Activated CD4-positive, CD25-positive, alpha-beta regulatory T cell treated with anti-CD3 and anti-CD28 coated beads, Interleukin-2, amount 50 U/mL, for 72 hours (primary cell): Measurements from ENCODE around the gene TCERG1.

Experiments used
- DNase-seq: peaks from one replicate; pipeline ENCODE4 v3.0.0; 2021

TCERG1 gene

DNA sequence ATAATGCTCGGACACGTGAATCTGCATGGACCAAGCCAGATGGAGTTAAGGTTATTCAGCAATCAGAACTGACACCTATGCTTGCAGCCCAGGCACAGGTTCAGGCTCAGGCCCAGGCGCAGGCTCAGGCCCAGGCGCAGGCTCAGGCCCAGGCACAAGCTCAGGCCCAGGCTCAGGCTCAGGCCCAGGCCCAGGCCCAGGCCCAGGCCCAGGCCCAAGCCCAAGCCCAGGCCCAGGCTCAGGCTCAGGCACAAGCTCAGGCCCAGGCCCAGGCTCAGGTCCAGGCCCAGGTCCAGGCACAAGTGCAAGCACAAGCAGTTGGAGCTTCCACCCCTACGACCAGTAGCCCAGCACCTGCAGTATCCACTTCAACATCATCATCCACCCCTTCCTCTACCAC, 11.8 kb downstream of the TCERG1 start:
- no peak for DNase-seq

DNA sequence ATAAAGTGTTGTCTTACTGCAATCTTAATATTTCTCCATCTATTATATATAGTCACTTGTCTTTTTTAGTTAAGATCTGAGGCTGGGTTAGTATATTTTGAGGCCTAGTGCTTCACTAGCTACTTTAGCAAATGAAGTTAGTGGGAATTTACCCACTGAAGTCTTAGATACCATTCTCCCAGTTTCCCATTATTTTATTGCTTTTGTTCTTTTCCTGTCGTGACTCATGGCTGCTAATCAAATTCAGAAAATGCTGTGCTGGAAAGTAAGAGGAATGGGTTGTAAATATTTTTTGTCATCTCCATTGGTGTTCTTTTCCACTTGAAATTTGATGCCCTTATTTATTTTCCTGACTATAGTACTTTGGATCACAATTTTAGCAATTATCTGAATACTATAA, 14.2 kb downstream of the TCERG1 start:
- DNase-seq: no peak

DNA sequence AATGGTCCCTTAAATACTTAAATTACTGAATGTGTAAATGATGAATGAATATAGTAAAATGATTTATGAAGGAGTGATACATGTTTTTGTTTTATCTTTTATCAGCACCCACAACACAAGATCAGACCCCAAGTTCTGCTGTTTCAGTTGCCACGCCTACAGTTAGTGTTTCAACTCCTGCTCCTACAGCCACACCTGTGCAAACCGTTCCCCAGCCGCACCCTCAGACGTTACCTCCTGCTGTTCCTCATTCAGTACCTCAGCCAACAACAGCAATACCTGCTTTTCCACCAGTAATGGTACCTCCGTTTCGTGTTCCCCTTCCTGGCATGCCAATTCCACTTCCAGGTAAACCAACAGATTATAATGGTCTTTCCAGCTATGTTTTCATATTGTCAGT, 16.3 kb downstream of the TCERG1 start:
- no peak for DNase-seq

DNA sequence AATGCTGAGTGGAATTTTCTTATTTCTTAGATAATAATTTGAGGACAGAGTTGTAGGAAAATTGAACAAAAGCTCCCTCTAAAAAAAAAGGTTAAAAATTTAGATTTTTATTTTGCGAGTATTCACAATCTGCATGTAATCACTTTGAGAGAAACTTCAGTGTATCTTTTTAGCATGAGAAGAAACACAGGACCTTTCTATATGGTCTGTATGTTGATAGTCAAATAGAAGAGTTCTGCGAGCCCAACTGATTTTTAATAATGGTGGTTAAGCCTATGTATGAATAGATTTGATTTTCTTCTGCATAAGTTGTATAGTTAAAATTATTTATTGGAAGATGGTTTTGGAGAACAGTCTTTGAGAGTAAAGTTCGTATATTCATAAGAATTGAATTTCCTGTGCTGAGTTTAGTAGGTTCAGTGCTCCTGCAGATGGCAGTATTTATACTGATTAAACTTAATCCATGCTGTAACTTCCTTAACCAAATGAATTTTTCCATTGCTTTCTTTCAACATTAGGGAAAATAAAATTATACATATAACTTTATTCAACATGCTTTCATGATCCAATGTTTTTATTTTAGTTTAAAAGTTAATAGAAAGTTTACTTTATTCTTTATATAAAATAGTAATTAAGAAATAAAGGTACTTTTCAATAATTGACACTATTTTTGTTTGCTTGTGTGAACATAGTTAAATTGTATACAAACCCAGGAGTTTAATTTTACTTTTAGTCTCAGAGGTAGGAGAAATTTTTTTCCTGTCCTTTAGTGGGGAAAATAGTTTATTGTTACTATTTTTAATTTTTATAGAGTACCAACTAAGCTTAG, 19.6 kb downstream of the TCERG1 start:
- DNase-seq: no peak

DNA sequence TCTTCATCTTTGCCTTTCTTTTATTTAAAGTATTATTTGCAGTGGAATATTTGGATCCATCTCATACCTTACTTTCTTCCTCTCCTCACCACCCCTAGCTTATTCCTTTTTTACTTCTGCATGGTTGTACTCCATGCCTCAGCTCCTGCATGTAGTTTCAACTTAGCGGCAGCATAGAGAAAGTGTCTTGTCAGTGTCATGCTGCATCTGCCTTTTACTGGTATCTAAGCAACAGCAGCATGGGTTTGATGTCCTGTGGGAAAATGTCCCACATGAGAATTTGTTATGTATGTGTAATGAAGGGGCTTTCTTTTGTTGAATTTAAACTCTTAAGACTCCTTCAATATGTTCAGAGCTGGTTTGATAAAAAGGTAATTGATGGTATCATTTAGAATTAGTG, 20.6 kb downstream of the TCERG1 start:
- DNase-seq: no peak

DNA sequence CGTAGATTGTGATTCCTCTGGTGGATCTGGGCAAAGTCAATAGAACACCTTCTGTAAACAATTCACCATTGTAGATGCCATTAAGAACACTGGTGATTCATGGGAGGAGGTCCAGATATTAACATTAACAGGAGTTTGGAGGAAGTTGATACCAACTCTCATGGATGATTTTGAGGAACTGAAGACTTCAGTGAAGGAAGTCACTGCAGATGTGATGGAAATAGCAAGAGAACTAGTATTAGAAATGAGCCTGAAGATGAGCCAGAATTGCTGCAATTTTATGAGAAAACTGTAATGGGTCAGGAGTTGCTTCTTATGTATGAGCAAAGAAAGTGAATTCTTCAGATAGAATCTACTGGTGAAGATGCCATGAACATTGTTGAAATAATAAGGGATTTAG, 26.9 kb downstream of the TCERG1 start:
- no peak for DNase-seq

DNA sequence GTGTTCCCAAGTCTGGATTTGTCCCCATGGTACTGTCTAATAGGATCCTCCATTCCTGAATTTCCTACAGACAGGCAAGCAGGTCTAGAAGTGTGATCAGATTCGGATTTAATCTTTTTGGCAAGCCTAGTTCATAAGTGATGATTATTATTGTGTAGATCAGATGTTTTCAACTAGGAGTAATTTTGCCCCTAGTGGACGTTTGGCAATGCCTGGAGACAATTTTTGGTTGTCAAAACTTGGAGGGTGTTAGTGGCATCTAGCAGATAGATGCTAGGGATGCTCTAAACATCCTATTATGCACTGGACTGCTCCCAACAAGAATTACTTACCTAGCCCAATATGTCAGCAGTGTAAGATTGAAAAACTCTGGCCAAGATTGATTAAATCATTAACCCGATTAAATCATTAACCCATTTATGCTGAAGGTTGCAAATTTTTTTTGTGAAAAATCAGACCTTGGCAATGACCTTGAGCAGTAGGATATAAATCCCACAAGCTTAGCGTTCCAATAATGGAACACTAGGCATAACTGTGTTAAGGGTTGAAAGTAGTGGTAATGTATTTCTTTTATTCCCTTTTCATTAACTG, 28.2 kb downstream of the TCERG1 start:
- no peak for DNase-seq

DNA sequence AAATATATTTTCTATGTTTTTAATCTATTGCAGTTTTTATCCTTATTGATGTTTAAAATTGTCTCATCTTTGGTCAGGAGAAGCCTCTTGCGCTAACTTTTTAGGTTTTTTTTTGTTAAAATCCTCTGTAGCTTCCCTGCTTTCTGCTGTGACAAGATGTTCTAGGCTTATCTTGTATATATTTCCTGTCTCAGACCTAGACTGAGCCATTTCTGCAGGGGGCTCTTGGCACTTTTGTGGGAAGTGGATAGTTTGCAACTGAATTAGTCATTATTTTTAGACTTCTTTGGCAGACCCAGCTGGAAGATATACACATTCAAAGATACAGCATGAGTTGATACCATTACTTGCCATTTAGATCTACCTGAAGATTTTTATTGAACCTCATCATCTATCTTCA, 28.8 kb downstream of the TCERG1 start:
- DNase-seq: no peak

DNA sequence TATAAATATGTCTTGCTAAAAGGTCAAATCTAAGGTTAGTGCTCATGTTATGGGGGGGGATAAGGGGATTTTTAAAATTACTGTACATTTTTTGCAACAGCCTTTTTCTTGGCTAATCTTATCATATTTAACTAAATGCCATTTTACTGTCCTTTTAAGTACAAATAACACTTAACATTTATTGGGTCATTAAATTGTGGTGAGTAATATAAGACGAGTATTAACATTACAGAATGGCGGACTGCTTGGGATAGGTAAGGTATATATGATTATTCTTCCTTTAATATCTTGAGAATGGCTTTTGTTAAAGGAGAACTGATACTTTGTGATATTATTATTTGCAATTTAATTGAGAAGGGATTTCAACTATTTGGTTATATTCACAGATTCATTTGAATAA, 35.6 kb downstream of the TCERG1 start:
- no peak for DNase-seq

DNA sequence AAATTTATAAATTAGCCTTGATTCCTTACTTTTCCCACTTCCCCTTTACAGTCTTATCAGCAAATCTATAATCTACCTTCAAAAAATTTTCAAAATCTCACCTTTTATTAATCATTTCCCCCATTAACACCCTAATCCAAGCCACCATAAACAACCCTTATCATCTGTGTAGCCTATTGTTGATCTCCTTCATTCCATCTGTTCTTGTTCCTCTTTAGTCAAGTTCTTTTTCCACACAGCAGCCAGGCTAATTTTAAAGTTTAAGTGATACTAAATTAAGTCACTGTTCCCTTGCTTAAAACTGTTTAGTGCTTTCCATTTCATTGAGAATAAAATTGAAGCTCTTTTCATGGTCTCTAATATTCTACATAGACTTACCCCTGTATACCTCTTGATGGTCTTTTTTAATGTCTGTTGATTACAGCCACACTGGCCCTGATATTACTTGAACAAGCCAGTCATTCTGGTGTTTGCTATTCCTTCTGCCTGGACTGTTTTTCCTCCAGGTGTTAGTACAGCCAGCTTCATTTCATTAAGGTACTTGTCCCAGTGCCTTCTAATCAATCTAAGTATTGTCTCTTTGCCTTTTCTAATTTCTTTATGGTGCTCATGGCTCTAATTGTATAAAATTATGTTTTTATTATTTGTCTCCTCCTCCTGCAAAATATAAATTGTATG, 37.7 kb downstream of the TCERG1 start:
- DNase-seq: no peak

DNA sequence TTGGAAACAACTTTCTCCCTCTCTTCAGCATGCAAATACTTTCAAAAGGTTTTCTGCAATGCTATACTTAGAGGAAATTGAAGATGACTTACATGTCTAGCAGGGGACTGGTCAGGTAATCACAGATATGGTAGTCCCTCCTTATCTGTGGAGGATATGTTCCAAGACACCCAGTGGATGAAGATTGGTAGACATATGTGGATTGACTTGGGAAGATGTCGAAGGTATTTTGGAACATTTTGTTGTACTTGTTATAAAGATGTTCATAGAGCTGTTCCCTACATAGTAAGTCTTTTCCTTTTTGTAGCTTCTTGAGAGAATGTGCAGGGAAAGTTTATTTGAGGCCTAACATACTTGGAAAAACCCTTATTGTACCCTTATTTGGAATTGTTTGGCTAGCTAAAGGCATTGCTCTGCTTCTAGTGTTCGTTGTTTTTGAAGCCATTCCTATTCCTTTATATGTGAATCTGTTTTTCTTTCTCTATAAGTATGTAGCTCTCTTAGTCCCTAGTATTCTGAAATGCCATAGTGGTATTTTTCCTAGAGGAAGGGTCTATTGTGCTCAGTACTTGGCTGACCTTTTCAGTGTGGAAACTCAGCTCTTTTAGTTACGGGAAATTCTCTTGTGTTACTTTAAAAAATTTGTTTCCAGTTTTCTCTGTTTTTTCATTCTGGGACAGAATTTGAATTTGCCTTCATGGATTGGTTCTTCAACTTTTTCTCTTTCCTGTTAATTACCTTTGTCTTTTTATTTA, 43.1 kb downstream of the TCERG1 start:
- no peak for DNase-seq

DNA sequence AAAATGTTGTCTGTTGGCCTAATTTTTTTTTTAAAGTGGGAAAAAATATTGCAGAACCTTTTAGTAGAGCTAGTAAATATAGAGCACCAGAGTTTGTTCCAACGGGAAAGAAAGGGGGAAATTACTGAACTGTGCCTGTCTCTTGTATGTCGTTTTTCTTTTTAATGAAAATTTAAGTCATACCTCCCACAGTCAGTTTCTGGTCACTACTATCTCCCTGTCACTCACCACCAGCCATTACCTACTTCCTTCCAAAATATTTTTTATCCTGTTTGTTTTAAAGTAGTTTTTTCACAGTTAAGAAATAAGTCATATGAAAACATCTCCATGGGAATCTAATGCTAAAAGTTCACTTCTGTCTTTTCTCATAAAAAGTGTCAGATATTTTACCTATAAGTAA, 47.5 kb downstream of the TCERG1 start:
- no peak for DNase-seq

DNA sequence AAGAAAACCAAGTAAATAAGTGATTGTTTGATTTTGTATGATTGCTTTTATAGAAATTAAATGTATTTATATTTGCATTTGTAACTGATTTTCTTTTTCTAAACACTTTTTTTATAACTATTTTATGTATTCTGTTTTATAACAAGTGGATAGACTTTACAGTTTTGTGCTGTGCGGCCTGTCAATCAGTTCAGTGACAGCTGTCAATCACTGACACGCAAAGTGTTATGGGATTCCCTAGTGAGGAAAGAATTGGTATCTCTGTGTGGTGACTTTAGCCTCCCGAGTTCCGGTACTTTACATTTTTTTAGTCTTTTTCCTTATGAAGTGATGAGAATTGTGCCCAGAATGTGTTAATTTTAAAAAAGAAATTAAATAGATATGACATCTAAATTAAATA, 52.5 kb downstream of the TCERG1 start:
- no peak for DNase-seq

DNA sequence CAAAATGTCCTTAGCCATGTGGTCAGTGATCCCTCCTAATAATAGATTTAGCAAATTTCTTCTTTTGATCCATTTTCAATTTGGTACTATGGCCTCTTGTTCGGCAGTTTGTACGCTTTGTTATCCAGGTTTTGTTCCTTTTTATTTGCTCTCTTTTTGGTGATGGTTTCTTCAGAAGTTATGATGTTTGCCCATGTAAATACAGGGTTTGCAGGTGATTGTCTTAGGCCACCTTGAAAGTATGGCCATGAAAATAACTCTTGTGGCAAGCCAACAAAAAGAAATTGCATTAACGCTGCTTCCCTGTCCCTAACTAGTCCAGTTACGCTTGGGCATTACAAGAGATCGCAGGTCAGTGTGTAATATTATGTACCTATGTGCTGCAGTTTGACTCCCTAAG, 60.3 kb downstream of the TCERG1 start:
- no peak for DNase-seq

DNA sequence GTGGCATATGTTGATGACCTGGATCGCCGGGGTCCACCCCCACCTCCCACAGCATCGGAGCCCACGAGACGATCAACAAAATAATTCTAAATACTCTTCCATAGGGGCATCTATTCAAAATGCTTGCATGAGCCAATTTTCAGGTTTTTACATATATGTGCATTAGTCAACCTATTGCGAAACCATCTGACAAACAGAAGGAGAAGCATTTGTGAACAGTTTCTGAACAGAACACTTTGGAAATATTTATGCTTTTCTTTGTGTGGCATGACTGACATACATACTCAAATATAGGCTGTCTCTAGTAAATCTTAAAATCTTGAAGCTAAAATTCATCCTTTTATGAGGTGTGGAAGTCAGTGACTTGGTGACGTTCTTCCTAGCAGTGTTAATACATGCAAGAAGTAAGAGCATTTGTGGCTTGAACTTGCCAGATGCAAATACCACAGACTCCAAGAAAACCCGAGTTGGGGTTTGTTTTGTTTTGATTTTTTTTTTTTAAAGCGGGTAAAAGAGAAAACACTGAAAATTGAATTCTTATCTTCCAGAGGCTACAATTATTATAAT, 63.5 kb downstream of the TCERG1 start:
- DNase-seq: no peak

DNA sequence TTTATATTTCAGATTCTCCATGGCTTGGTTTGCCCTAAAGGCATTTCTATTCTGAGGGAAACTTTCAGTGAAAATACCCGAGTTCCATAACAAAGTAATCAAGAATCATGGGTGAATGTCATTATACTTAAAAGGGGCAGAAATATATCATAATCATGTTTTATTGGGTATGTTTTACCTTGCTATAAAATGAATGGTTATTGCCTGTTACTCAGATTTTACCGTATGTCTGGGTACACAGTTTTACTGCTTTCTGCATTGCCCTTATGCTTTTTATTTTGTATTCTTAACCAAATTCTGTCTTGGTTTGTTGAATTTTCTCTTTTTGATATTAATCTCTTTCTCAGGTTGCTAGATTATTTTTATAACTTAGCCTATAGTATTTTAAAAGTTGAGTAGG, 66.3 kb downstream of the TCERG1 start:
- no peak for DNase-seq

DNA sequence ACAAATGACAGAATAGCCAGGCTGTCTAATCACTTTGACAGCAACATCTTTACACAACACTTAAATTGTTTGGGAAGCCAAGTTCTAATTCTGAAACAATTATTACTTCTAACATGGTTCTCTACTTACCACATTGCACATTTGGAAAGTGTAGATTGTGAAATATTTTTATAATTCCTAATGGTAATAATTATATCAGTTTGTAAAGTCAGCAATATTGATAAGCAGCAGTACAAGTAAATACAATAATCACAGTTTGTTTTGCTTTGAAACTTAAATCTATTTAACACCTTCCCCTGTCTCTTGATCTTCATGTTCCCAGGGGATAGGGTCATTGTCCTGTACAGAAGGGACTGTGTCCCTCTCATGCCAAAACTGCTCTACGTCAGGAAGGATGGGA, 67.4 kb downstream of the TCERG1 start:
- no peak for DNase-seq

DNA sequence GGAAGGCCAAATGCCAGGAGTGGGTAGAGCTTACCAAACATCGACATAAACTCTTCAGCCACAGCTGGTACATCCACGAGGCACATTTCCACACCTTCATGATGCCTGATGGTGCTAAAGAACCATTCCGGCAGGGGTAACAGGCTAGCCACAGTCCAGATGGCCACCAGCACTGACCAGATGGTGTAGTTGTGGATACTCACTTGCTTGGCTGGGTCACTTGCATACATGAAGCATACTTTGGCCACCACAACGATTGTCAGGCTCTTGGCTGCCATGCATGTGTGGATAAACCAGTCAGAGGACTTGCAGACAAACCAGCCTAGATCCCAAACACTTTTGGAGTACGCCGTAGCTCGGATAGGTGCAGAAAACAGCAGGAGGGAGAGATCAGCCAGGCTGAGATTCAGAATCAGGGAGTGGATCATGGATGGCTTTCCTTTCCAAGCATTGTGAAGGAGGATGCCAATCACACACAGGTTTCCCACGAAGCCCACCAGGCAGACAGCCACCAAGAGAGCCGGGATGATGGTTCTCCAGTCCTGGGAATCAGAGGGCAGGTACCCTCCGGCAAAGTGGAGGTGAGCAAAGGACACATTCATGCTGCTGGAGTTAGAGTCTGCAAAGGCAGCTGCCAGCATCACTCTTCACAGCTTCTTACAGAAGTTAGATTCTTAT, 68.5 kb downstream of the TCERG1 start:
- no peak for DNase-seq

DNA sequence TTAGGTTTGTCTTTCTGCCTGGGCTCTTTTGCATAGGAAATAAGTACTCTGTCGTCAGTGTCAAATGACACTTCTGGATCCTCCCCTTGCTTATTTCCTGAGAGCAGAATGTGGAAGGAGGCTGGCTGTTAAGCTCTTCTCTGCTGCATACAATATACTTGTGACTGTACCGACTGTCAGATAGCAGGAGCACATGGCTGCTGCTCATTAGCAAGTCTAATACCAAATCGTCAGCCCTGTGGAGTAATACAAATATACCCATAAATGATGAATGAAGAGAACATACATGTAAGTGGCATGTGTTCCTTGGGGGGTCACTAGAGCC, 69.0 kb downstream of the TCERG1 start, which contains the start of gene GPR151:
Gene GPR151, minus strand, starts transcription at position 40 of the 325 bp plus-strand sequence. CDS start 77 bp downstream, outside the sequence.
- no peak for DNase-seq

DNA sequence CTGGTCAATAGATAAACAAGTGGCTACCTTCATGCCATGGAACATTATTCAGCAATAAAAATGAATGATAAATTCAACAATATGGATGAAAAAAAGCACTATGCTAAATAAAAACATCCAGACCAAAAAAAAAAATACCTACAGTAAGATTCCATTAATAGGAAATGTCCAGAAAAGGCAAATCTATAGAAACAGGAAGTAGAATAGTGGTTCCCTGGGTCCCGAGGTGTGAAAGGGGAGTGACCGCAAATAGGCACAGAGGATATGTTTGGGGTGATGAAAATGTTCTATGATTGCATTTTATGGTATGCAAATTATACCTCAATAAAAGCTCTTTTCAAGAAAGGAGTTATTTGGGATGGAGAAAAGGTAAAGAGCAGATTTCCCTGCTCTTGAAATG, 72.4 kb downstream of the TCERG1 start:
- no peak for DNase-seq

DNA sequence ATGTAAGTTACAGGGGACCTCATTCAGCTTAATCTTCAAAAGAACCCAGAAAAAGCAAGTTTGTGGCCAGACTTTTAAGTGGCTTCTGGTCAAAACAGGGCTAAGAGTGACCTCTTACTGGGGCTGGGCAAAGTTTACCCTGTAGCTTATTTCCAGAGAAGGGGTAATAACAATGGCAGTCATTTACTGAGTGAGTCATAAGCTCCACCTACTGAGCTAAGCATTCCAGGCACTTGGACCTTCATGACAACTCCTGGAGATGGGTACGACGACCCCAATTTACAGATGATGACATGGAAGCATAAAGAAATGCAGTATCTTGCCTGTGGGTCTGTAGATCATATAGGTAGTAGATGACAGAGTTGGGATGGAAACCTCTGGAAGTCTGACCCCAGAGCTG, 73.6 kb downstream of the TCERG1 start:
- no peak for DNase-seq

DNA sequence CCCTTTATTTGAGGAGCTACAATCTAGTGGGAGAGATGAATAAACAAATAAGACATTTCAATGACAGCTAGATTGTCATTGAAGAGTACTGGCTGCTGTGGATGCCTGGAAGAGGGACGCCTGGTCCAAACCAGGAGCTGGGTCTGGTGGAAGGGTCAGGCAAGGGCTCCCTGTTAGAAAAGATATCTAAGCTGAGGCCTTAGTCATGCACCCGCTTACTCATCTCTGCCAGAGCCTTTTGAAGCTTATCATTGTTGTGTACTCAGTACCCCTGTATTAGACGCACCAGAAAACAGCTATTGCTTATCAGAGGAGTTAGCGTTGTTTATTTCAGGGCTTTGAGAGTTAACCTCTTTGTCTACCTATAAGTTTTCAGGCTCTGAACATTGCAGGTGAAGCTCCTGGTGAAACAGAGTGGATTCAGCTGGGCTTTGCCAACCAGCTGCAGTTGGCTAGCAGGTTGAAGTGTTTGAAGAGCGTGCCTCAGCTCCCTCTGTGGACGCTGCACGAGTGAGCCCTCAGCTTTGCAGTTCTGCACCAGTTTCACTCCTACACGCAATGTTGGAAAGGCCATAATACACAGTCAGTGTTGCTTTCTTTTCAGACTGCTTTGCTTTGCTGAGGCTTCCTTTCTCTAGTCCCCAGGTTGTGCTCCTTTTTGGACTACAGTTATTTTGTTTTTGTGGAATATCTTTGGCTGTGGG, 74.4 kb downstream of the TCERG1 start:
- no peak for DNase-seq
